Prostate gland (tissue), 2 donors: Measurements from ENCODE around the gene HPCA.

ENCODE experiments used
- CTCF ChIP-seq, 4 experiments: fragments of 200-600 bp in 2 of 4; fragments of 450-650 bp in 2 of 4; sonication (generic) in 2 of 4; IDR thresholded peaks; 1 replicate in 3 of 4; 2 replicates in 1 of 4; pipeline ENCODE4 v1.5.1; 2016 to 2019; ENCODE audit warnings: antibody characterized with exemption in 4 of 4, mild to moderate bottlenecking in 2 of 4, moderate library complexity in 2 of 4
- POLR2A ChIP-seq: fragments of 450-650 bp; IDR thresholded peaks from one replicate; pipeline ENCODE4 v1.6.1; 2016; ENCODE audit warnings: antibody characterized with exemption, mild to moderate bottlenecking
- POLR2AphosphoS5 ChIP-seq: sonication (generic); formaldehyde crosslinking; IDR thresholded peaks from one replicate; pipeline ENCODE4 v1.6.1; 2017; ENCODE audit warnings: antibody characterized with exemption

GRCh38 chr1:32884726-32885125 lies 1.6 kb upstream of the HPCA start:
- TF ChIP-seq POLR2A (no peak), CTCF (IDR thresholded peaks at IDR 0.05) (no peak), POLR2AphosphoS5 (no peak)
